Measurements from ENCODE around the gene DMRTB1.

DMRTB1 gene

DNA sequence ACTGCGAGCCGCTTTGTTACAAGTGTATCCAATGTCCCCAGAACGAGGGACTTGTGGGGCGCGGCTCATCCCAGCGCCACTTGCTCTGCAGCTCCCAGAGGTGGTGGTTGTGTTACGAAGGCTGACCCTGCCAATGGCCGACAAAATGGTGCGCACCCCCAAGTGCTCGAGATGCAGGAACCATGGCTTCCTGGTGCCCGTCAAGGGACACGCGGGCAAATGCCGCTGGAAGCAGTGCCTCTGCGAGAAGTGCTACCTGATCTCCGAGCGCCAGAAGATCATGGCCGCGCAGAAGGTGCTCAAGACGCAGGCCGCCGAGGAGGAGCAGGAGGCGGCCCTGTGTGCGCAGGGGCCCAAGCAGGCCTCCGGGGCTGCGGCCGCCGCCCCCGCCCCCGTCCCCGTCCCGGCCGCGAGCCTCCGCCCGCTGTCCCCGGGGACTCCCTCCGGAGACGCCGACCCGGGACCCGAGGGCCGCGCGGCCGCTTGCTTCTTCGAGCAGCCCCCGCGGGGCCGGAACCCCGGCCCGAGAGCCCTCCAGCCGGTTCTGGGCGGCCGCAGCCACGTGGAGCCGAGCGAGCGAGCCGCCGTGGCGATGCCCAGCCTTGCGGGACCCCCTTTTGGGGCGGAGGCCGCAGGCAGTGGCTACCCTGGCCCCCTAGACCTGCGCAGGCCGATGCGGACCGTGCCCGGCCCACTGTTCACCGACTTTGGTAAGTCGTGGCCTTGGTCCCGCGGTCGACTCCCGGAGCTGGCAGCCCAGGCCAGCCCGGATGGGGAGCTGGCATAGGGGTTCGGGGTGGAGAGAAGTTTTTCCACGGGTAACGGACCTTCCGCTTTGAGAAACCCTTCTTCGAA, at the start of gene DMRTB1:
Gene DMRTB1, plus strand, starts transcription at position 79 of the 855 bp plus-strand sequence. Its CDS starts 55 bp downstream, at position 134.
- H3K9me3 ChIP-seq (ENCODE audit: control insufficient read depth, insufficient read depth, low read depth, low read length): no peaks in the 10 kb centered on the region
- TF ChIP-seq, protein P1, sequence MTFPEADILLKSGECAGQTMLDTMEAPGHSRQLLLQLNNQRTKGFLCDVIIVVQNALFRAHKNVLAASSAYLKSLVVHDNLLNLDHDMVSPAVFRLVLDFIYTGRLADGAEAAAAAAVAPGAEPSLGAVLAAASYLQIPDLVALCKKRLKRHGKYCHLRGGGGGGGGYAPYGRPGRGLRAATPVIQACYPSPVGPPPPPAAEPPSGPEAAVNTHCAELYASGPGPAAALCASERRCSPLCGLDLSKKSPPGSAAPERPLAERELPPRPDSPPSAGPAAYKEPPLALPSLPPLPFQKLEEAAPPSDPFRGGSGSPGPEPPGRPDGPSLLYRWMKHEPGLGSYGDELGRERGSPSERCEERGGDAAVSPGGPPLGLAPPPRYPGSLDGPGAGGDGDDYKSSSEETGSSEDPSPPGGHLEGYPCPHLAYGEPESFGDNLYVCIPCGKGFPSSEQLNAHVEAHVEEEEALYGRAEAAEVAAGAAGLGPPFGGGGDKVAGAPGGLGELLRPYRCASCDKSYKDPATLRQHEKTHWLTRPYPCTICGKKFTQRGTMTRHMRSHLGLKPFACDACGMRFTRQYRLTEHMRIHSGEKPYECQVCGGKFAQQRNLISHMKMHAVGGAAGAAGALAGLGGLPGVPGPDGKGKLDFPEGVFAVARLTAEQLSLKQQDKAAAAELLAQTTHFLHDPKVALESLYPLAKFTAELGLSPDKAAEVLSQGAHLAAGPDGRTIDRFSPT (tag by site-specific recombination; IDR thresholded peaks at IDR 0.05): no peak
- TF ChIP-seq OSR2 (tag by site-specific recombination; IDR thresholded peaks at IDR 0.05) (no peak), ZNF174 (tag by site-specific recombination; IDR thresholded peaks at IDR 0.05) (no peak), ZNF248 (tag by site-specific recombination; IDR thresholded peaks at IDR 0.05) (no peak), ZNF16 (tag by site-specific recombination; IDR thresholded peaks at IDR 0.05; ENCODE audit: low read depth) (no peak), KLF10 (tag by site-specific recombination; IDR thresholded peaks at IDR 0.05) (no peak), ZNF184 (tag by site-specific recombination; IDR thresholded peaks at IDR 0.05) (no peak), ZNF776 (tag by site-specific recombination; IDR thresholded peaks at IDR 0.05; ENCODE audit: borderline replicate concordance) (no peak), ZNF10 (tag by site-specific recombination; IDR thresholded peaks at IDR 0.05) (no peak), REPIN1 (tag by site-specific recombination; IDR thresholded peaks at IDR 0.05; ENCODE audit: low read depth) (no peak), ELK4 (IDR thresholded peaks at IDR 0.05; ENCODE audit: borderline replicate concordance, low read depth, low read length) (no peak)
- TF ChIP-seq, protein P2, sequence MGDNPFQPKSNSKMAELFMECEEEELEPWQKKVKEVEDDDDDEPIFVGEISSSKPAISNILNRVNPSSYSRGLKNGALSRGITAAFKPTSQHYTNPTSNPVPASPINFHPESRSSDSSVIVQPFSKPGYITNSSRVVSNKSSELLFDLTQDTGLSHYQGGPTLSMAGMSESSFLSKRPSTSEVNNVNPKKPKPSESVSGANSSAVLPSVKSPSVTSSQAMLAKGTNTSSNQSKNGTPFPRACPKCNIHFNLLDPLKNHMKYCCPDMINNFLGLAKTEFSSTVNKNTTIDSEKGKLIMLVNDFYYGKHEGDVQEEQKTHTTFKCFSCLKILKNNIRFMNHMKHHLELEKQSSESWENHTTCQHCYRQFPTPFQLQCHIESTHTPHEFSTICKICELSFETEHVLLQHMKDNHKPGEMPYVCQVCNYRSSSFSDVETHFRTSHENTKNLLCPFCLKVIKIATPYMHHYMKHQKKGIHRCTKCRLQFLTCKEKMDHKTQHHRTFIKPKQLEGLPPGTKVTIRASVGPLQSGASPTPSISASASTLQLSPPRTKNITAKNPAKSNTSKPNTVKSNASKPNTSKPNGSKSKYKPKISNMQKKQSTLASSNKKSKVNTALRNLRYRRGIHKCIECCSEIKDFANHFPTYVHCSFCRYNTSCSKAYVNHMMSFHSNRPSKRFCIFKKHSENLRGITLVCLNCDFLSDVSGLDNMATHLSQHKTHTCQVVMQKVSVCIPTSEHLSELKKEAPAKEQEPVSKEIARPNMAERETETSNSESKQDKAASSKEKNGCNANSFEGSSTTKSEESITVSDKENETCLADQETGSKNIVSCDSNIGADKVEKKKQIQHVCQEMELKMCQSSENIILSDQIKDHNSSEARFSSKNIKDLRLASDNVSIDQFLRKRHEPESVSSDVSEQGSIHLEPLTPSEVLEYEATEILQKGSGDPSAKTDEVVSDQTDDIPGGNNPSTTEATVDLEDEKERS (tag by site-specific recombination; IDR thresholded peaks at IDR 0.05): no peak
- ChIA-PET CTCF (interaction anchor here (1.0 to 1.3 kb wide), 2 partner anchors 10 to 15 kb away, joined by 3 to 4 read pairs; no protein-coding TSS in a partner anchor), POLR2A (no interaction called here)
- no peak within 1 kb of the TSS for H3K27ac ChIP-seq (ENCODE audit: extremely low read depth, low read depth, low read length)
- no peaks in the 10 kb centered on the region for H3K36me3 ChIP-seq (ENCODE audit: control insufficient read depth in 2 of 2, insufficient read depth in 1 of 2, low read length in 2 of 2)
- H3K4me1 ChIP-seq (ENCODE audit: control insufficient read depth, insufficient read depth, low read length): no peaks in the 10 kb centered on the region
- H3K4me3 ChIP-seq (ENCODE audit: low read depth, low read length): no peak within 1 kb of the TSS

- Histone ChIP-seq H3K9me3 (ENCODE audit: control insufficient read depth, insufficient read depth, low read depth, low read length) (no peaks in the 10 kb centered on the region), H3K4me3 (ENCODE audit: low read depth, low read length) (no peak overlapping the region), H3K4me1 (ENCODE audit: control insufficient read depth, insufficient read depth, low read length) (peaks cover 5% of the 10 kb centered on the region; the same call in 1 of the 2 replicates), H3K27ac (ENCODE audit: extremely low read depth, low read depth, low read length) (no peak overlapping the region), H3K36me3 (ENCODE audit: control insufficient read depth in 2 of 2, insufficient read depth in 1 of 2, low read length in 2 of 2) (no peaks in the 10 kb centered on the region)
- ChIA-PET CTCF (no interaction called here), POLR2A (no interaction called here)
- TF ChIP-seq ZNF561 (tag by site-specific recombination; IDR thresholded peaks at IDR 0.05; ENCODE audit: borderline replicate concordance): no peak
- TF ChIP-seq, protein P3, sequence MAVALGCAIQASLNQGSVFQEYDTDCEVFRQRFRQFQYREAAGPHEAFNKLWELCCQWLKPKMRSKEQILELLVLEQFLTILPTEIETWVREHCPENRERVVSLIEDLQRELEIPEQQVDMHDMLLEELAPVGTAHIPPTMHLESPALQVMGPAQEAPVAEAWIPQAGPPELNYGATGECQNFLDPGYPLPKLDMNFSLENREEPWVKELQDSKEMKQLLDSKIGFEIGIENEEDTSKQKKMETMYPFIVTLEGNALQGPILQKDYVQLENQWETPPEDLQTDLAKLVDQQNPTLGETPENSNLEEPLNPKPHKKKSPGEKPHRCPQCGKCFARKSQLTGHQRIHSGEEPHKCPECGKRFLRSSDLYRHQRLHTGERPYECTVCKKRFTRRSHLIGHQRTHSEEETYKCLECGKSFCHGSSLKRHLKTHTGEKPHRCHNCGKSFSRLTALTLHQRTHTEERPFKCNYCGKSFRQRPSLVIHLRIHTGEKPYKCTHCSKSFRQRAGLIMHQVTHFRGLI (tag by site-specific recombination; IDR thresholded peaks at IDR 0.05): peak; percentile 91
These were observed 49.5 kb upstream of the DMRTB1 start for GRCh38 chr1:53409695-53410094.
